Nephron (organoid): ENCODE measurements around the gene LAMA2.

ENCODE experiments used
- H3K27ac Mint-ChIP-seq, 3 experiments: 2 replicates each; pipeline ENCODE4 v1.8.0; 2020; ENCODE audit warnings: mixed read lengths in 3 of 3, mild to moderate bottlenecking in 2 of 3, moderate library complexity in 1 of 3
- H3K27me3 Mint-ChIP-seq: 2 replicates; pipeline ENCODE4 v1.8.0; 2021; ENCODE audit warnings: low read depth, mild to moderate bottlenecking, moderate library complexity, mixed read lengths
- H3K36me3 Mint-ChIP-seq: 2 replicates; pipeline ENCODE4 v1.8.0; 2020; ENCODE audit warnings: low read depth, mixed read lengths
- H3K4me1 Mint-ChIP-seq: 2 replicates; pipeline ENCODE4 v1.8.0; 2020; ENCODE audit warnings: mixed read lengths
- H3K4me3 Mint-ChIP-seq, 3 experiments: 2 replicates each; pipeline ENCODE4 v1.8.0; 2020; ENCODE audit warnings: mild to moderate bottlenecking in 3 of 3, mixed read lengths in 3 of 3, moderate library complexity in 2 of 3
- H3K9me3 Mint-ChIP-seq: 2 replicates; pipeline ENCODE4 v1.8.0; 2020; ENCODE audit warnings: mixed read lengths
- TF ChIP-seq, protein P1 (sequence below), 3 experiments: fragments of 200-600 bp; sonication (generic); IDR thresholded peaks; one replicate each; pipeline ENCODE4 v1.5.0; 2021; ENCODE audit warnings: antibody characterized with exemption in 3 of 3; ENCODE audit not compliant: unreplicated experiment in 3 of 3

LAMA2 gene

DNA sequence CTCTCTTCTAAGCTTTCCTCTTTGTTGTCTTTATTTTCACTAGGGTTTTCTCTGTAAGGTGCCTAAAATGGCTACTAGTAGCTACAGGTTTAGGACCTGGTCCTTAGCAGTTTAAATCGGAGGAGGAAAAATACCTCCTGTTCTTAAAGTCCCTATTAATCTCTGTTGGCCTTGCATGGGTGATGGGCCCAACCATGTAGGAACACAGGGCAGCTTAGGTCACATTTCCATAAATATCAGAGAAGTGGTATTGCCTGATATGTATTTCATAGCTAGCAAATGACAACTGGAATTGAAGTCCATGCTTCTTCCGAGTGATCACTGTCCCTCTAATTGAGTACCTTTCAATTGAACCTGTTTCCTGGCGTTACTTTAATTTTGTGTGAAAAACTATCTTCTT is 70.0 kb downstream of the LAMA2 start:
- Mint-ChIP-seq H3K4me3 (no peak overlapping the region), H3K9me3 (no peaks in the 10 kb centered on the region), H3K27ac (no peak overlapping the region), H3K27me3 (no peaks in the 10 kb centered on the region), H3K36me3 (no peaks in the 10 kb centered on the region), H3K4me1 (peaks cover 8% of the 10 kb centered on the region)
- TF ChIP-seq, protein P1, sequence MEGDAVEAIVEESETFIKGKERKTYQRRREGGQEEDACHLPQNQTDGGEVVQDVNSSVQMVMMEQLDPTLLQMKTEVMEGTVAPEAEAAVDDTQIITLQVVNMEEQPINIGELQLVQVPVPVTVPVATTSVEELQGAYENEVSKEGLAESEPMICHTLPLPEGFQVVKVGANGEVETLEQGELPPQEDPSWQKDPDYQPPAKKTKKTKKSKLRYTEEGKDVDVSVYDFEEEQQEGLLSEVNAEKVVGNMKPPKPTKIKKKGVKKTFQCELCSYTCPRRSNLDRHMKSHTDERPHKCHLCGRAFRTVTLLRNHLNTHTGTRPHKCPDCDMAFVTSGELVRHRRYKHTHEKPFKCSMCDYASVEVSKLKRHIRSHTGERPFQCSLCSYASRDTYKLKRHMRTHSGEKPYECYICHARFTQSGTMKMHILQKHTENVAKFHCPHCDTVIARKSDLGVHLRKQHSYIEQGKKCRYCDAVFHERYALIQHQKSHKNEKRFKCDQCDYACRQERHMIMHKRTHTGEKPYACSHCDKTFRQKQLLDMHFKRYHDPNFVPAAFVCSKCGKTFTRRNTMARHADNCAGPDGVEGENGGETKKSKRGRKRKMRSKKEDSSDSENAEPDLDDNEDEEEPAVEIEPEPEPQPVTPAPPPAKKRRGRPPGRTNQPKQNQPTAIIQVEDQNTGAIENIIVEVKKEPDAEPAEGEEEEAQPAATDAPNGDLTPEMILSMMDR (IDR thresholded peaks at IDR 0.05; ENCODE audit: unreplicated experiment in 3 of 3): no peak

DNA sequence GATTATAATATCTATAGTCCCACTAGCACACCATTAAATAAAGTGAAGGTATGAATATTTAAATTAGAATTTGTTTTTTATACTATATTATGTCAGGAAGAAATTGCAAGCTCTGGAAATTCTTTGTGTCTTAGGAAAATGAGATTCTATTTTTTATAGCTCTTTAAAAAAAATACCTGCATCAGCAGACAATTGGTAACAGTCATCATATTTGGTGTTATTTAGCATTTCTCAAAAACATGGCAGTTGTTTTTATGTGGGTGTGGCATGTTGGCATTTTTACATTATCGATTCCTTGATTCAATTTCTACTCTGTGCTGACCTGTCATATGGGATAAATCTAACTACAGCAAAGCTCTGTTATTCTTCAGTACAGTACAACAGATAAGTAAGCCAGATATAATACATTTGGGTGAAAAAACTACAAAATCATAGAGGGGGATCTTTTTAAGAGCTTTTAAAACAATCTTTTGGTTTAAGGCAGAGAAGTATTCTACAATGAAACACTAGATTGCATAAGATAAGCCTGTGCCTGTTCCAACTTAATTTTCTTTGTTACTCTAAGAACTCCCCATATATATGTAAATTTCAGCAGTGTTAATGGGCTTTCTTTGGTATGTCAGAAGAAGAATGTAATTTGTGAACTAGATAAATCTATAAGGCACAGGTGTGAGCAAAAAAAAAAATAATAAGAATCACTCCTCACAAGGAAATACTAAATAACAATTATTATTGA is 71.5 kb downstream of the LAMA2 start:
- H3K36me3 Mint-ChIP-seq: no peaks in the 10 kb centered on the region
- H3K27me3 Mint-ChIP-seq: no peaks in the 10 kb centered on the region
- H3K9me3 Mint-ChIP-seq: no peaks in the 10 kb centered on the region
- peaks cover 8% of the 10 kb centered on the region for H3K4me1 Mint-ChIP-seq
- TF ChIP-seq, protein P1 (IDR thresholded peaks at IDR 0.05; ENCODE audit: unreplicated experiment in 3 of 3): no peak
- no peak overlapping the region for H3K27ac Mint-ChIP-seq
- no peak overlapping the region for H3K4me3 Mint-ChIP-seq

DNA sequence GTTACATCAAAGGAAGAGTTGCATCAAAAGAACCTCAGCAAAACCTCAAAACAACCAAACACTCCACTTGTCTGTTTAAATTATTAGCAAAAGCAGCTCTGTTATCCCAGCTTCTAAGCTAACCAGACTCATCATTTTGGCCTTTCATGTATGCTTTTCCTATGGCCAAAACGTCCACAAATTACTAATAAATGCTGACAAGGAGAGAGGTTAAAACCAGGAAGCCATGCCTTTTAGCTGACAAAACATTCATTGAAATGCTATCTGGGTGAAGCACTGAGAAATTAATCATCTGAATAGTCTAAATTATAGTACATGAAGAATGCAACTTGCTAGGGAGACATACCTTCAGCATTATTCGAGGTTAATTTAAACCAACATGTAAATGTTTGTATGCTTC is 80.6 kb downstream of the LAMA2 start:
- Mint-ChIP-seq H3K9me3 (no peaks in the 10 kb centered on the region), H3K4me1 (peaks cover 6% of the 10 kb centered on the region), H3K36me3 (no peaks in the 10 kb centered on the region), H3K4me3 (no peak overlapping the region), H3K27ac (no peak overlapping the region), H3K27me3 (no peaks in the 10 kb centered on the region)
- TF ChIP-seq, protein P1 (IDR thresholded peaks at IDR 0.05; ENCODE audit: unreplicated experiment in 3 of 3): no peak

DNA sequence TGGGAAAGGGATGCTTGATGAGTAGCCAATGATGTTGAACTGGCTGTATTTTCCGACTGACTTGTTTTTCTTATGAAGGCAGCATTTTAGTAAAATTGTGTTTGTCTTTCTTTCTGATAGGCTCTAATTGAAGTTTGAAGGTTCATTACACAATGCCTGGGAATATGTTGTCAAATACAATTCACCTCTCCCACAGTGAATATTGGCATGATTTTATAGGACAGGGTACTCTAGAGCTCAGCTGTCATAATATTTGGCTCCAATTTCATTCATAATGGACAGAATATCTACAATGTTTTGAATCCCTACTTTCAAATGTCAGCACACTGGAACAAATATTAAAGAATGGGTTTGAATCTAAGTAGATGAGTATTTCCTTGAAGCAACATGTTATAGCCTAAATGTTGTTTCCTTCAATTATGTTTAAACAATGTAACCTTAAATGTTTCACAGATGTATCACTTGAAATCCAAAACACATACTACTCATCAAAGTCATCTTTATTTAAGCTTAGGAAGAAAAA is 81.4 kb downstream of the LAMA2 start:
- no peaks in the 10 kb centered on the region for H3K9me3 Mint-ChIP-seq
- H3K4me1 Mint-ChIP-seq: peaks cover 6% of the 10 kb centered on the region
- H3K4me3 Mint-ChIP-seq: no peak overlapping the region
- no peak overlapping the region for H3K27ac Mint-ChIP-seq
- no peaks in the 10 kb centered on the region for H3K36me3 Mint-ChIP-seq
- H3K27me3 Mint-ChIP-seq: no peaks in the 10 kb centered on the region
- TF ChIP-seq, protein P1 (IDR thresholded peaks at IDR 0.05; ENCODE audit: unreplicated experiment in 3 of 3): no peak

DNA sequence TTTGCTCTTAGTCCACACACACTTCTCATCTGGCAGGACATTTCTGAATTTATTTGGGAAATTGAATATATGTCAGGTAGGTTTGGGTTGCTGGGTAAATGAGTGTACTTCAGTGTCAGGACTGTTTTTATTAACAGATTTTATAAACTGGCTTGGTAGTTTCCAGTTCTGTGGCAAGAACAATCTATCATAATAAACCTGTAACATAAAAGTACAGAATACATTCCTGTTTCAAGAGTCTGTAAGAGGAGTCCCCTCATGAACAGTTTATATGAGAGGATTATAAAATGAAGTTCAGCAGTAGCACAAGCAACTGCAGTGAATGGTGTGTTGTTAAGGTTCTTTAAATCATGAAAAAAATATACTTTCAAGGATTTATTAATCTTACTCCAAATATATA is 81.8 kb downstream of the LAMA2 start:
- TF ChIP-seq, protein P1 (IDR thresholded peaks at IDR 0.05; ENCODE audit: unreplicated experiment in 3 of 3): no peak
- Mint-ChIP-seq H3K27ac (no peak overlapping the region), H3K4me1 (peaks cover 6% of the 10 kb centered on the region), H3K9me3 (no peaks in the 10 kb centered on the region), H3K27me3 (no peaks in the 10 kb centered on the region), H3K4me3 (no peak overlapping the region), H3K36me3 (no peaks in the 10 kb centered on the region)

DNA sequence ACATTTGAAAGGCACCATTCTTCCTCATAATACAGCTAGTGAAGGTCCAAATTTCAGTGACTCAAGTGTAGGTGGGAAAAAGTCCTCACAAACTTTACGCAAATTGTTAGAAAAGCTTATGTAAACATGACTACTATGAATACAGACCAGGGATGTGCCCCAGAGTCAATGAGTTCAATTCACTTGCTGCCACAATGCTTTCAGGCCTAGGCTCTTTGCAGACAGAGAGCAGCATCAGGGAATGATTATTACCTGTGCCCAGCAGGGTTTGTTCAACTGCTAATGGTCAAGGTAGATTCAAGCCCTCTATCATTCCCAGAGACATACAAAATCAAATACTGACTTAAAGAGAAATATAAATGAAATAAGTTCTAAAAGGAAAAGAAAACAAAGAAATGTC is 84.0 kb downstream of the LAMA2 start:
- TF ChIP-seq, protein P1 (IDR thresholded peaks at IDR 0.05; ENCODE audit: unreplicated experiment in 3 of 3): no peak
- Mint-ChIP-seq H3K27ac (no peak overlapping the region), H3K4me1 (peaks cover 6% of the 10 kb centered on the region), H3K36me3 (no peaks in the 10 kb centered on the region), H3K9me3 (no peaks in the 10 kb centered on the region), H3K27me3 (no peaks in the 10 kb centered on the region), H3K4me3 (no peak overlapping the region)
